ENCODE data around the gene S100A5.
"Not testable (repeated sequence)": the region's sequence is repeated elsewhere in the genome, so short reads cannot be mapped to it uniquely, and the experiment has no call there.

S100A5 gene

GRCh38 chr1:153583976-153584375, 43.2 kb upstream of the S100A5 start:
- no peak for TF ChIP-seq CTCF (IDR thresholded peaks at IDR 0.05; ENCODE audit: control extremely low read depth, extremely low read depth, low read depth, missing control alignments)
- ChIA-PET POLR2A (interaction anchor here (1.2 kb wide), 1 partner anchor 15 kb away, joined by 3 read pairs; no protein-coding TSS in a partner anchor), CTCF (interaction anchor here (1.2 to 1.7 kb wide), 2 partner anchors 12 to 73 kb away, joined by 4 to 10 read pairs; no protein-coding TSS in a partner anchor)
- DNase-seq (ENCODE audit: extremely low spot score): no peak

- CTCF ChIA-PET: interaction anchor here (1.2 kb wide), 1 partner anchor 73 kb away, joined by 4 read pairs; no protein-coding TSS in a partner anchor
- DNase-seq (ENCODE audit: extremely low spot score); POLR2A ChIA-PET: not testable (repeated sequence)
These were observed 42.8 kb upstream of the S100A5 start for GRCh38 chr1:153583514-153583913.

- DNase-seq (ENCODE audit: extremely low spot score); POLR2A ChIA-PET: not testable (repeated sequence)
- CTCF ChIA-PET: interaction anchor here (1.6 kb wide), 1 partner anchor 9 kb away, joined by 4 read pairs; no protein-coding TSS in a partner anchor
These were observed 42.1 kb upstream of the S100A5 start for GRCh38 chr1:153582836-153583235.

- CTCF ChIA-PET: interaction anchor here (1.4 to 3.9 kb wide), 4 partner anchors 10 to 49 kb away, joined by 8 to 22 read pairs (median 12); partner anchors contain the start of genes S100A1 and S100A13
- POLR2A ChIA-PET: no interaction called here
- DNase-seq (ENCODE audit: extremely low spot score): no peak
- TF ChIP-seq CTCF (IDR thresholded peaks at IDR 0.05; ENCODE audit: control extremely low read depth, extremely low read depth, low read depth, missing control alignments): no peak
These were observed 38.2 kb upstream of the S100A5 start for GRCh38 chr1:153578936-153579335.

- POLR2A ChIA-PET: no interaction called here
- no peak for TF ChIP-seq CTCF (IDR thresholded peaks at IDR 0.05; ENCODE audit: control extremely low read depth, extremely low read depth, low read depth, missing control alignments)
- no peak for DNase-seq (ENCODE audit: extremely low spot score)
- CTCF ChIA-PET: interaction anchor here (1.4 to 3.9 kb wide), 5 partner anchors 10 to 68 kb away, joined by 8 to 22 read pairs (median 9); partner anchors contain the start of genes S100A1 and S100A13
These were observed 37.8 kb upstream of the S100A5 start for GRCh38 chr1:153578490-153578889.

- ChIA-PET CTCF (interaction anchor here (1.1 to 3.9 kb wide), 12 partner anchors 9 to 83 kb away, joined by 3 to 22 read pairs (median 6); partner anchors contain the start of genes S100A1, S100A13 and S100A14), POLR2A (no interaction called here)
- no peak for TF ChIP-seq CTCF (IDR thresholded peaks at IDR 0.05; ENCODE audit: control extremely low read depth, extremely low read depth, low read depth, missing control alignments)
- no peak for DNase-seq (ENCODE audit: extremely low spot score)
These were observed 36.9 kb upstream of the S100A5 start for GRCh38 chr1:153577624-153578051.

- no peak for DNase-seq (ENCODE audit: extremely low spot score)
- CTCF ChIA-PET: interaction anchor here (1.1 to 3.9 kb wide), 12 partner anchors 9 to 83 kb away, joined by 3 to 22 read pairs (median 6); partner anchors contain the start of genes S100A1, S100A13 and S100A14
- POLR2A ChIA-PET: no interaction called here
- no peak for TF ChIP-seq CTCF (IDR thresholded peaks at IDR 0.05; ENCODE audit: control extremely low read depth, extremely low read depth, low read depth, missing control alignments)
These were observed 36.4 kb upstream of the S100A5 start for GRCh38 chr1:153577138-153577537.

- POLR2A ChIA-PET: interaction anchor here (0.5 kb wide), 1 partner anchor 436 kb away, joined by 4 read pairs; no protein-coding TSS in a partner anchor
- CTCF ChIA-PET: interaction anchor here (0.9 to 3.9 kb wide), 3 partner anchors 30 to 52 kb away, joined by 3 to 22 read pairs (median 7); partner anchors contain the start of genes S100A1 and S100A13
- not testable (repeated sequence) for DNase-seq (ENCODE audit: extremely low spot score)
These were observed 34.8 kb upstream of the S100A5 start for GRCh38 chr1:153575497-153575896.

- CTCF ChIA-PET: interaction anchor here (3.9 kb wide), 1 partner anchor 52 kb away, joined by 22 read pairs; the partner anchor contains the start of genes S100A1 and S100A13
- DNase-seq (ENCODE audit: extremely low spot score); POLR2A ChIA-PET: not testable (repeated sequence)
These were observed 34.4 kb upstream of the S100A5 start for GRCh38 chr1:153575081-153575491.
